Activated CD4-positive, alpha-beta T cell treated with anti-CD3 and anti-CD28 coated beads for 48 hours (primary cell): ENCODE data around the gene PDXDC1.
"Not testable (repeated sequence)": the region's sequence is repeated elsewhere in the genome, so short reads cannot be mapped to it uniquely, and the experiment has no call there.

Source experiments
- DNase-seq: peaks from one replicate; pipeline ENCODE4 v3.0.0-alpha.2; 2020

PDXDC1 gene

DNA sequence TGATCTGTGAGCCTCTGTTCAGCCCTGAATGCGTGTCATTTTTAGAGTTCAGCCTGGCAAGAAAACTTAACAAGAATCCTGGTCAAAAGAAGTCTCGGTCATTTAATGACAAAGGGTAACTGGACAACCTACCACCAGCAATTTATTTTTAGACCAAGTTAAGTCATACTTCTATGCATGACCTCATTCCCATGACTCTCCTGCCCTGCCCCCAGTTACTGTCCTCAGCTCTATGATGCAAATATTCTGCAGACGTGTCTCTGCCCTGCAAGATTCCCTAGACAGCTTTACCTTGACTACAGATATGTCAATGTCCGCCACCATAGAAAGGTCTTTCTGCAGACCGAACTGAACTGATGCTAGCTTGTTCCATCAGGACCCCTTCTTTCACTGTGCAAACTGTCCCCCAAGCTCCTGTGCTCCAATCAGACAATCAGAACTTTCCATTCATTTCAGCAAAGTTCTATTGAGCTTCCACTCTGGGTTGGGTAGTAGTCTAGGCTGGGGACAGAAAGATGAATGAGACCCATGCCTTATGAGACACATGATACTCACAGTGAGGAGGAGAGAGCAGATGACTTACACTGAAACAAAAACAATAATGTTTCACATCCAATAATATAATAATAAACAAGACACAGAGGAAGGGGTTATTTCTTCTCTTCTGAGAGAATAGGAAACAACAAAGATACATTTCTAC, 194.3 kb downstream of the PDXDC1 start:
- DNase-seq, result not testable (repeated sequence)

DNA sequence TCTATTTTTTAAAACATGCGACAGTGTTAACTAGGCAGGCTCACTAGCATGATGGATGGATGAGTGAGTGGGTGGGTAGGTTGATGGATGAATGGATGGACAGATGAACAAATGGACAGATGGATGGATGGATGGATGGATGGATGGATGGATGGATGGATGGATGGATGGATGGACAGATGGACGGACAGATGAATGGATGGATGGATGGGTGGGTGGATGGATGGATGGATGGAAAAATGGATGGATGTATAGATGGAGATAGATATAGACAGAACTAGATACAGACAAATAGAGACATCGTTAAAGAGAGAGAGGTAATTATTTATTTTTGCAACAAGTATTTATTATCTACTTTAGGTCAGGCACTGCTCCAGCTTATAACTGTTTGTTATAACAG, 205.1 kb downstream of the PDXDC1 start:
- DNase-seq, result not testable (repeated sequence)

DNA sequence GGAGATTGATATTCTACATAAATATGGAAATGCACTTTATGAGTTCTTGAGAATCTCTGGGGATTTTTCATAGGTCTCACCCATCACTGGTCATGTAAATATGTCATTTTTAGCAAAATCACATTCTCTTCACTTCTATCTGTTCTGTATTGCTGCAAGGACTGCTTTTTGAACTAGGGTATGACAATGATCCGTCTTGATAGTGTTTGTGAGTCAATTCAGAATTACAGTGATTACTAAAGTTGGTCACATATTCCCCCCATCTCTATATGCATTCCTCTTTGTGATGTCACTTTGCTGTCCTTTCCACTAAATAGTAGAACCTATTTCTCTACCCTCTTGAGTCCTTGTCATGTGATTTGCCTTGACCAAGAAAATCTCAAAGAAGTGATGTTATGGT, 206.1 kb downstream of the PDXDC1 start:
- not testable (repeated sequence) for DNase-seq

DNA sequence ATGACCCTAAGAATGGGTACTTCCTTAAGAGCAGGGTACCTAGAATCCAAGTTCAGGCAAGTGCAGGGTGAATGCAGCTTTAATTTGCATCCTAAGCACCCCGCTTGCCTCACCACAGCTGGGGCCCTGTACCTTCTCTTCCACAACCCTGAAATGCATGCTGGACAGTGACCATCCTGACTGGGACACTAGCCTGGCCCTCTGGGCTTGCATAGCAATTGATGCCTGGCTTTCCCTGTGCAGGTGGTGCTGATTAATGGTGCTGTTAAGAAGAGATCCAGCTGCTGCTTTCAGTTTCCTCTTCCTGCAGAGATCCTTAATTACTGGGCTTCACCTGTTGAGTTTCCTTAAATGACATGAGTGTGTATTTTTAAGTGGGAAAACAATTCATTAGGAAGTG, 209.2 kb downstream of the PDXDC1 start:
- DNase-seq, result not testable (repeated sequence)
